Small intestine (tissue), 7 donors: Measurements from ENCODE around the gene UBASH3A. TPM values are rescaled to one million over a fixed set of nuclear protein-coding genes. Genes with fewer than 3 reads are reported as not detected.
A peak's percentile ranks its signal among the peaks of the same experiment; 100 is the strongest.

Experiments used
- DNase-seq, 2 donors: peaks; one replicate each; pipeline versions ENCODE4 v3.0.0 to v3.0.0-alpha.2; 2013
- FAIRE-seq: peaks from 2 replicates; lab custom pipeline; 2012; peaks lifted over from hg19 to GRCh38; lab: Jason Lieb, UNC
- H3K27ac ChIP-seq, 3 donors: one replicate each; pipeline ENCODE4 v1.5.1; 2013; ENCODE audit warnings: low read length in 2 of 3, mild to moderate bottlenecking in 2 of 3, control low read depth in 1 of 3, inconsistent platforms in 1 of 3, low read depth in 1 of 3, moderate library complexity in 1 of 3
- H3K27me3 ChIP-seq, 3 donors: one replicate each; pipeline ENCODE4 v1.6.1; 2013; ENCODE audit warnings: low read length in 3 of 3, inconsistent platforms in 1 of 3; ENCODE audit not compliant: control insufficient read depth in 3 of 3, insufficient read depth in 3 of 3
- H3K36me3 ChIP-seq, 3 donors: one replicate each; pipeline ENCODE4 v1.6.1; 2013; ENCODE audit warnings: low read length in 3 of 3, inconsistent platforms in 1 of 3, low read depth in 1 of 3, mild to moderate bottlenecking in 1 of 3, moderate library complexity in 1 of 3; ENCODE audit not compliant: control insufficient read depth in 3 of 3, insufficient read depth in 2 of 3
- H3K4me1 ChIP-seq, 3 donors: one replicate each; pipeline ENCODE4 v1.6.1; 2013; ENCODE audit warnings: low read length in 2 of 3, inconsistent platforms in 1 of 3, low read depth in 1 of 3, mild to moderate bottlenecking in 1 of 3, moderate library complexity in 1 of 3; ENCODE audit not compliant: control insufficient read depth in 3 of 3, insufficient read depth in 2 of 3
- H3K4me3 ChIP-seq, 3 donors: one replicate each; pipeline ENCODE4 v1.5.1; 2013; ENCODE audit warnings: low read length in 3 of 3, control low read depth in 1 of 3, inconsistent platforms in 1 of 3, low read depth in 1 of 3, mild to moderate bottlenecking in 1 of 3, moderate library complexity in 1 of 3
- H3K9me3 ChIP-seq, 2 donors: one replicate each; pipeline ENCODE4 v1.6.1; 2013; ENCODE audit warnings: low read depth in 1 of 2, low read length in 1 of 2; ENCODE audit not compliant: control insufficient read depth in 2 of 2, insufficient read depth in 1 of 2
- WGBS, 3 donors: extraction: QIAGEN DNeasy Blood & Tissue Kit; methylation state at CpG; one replicate each; pipeline ENCODE4 v1.1.7; 2013; 5-methylcytosine and 5-hydroxymethylcytosine counted together
- polyA plus RNA-seq, 4 donors: library from polyadenylated mRNA; stranded (reverse) in 3 of 4; unstranded in 1 of 4; fragments of 200-250 nt in 3 of 4; fragments of 120-200 nt in 1 of 4; gene quantifications; one replicate each; pipeline versions ENCODE4 v1.2.1 to v1.2.3, GENCODE V29; 2013
- donor health status: healthy with polysubstance abuse.
- donor health status: control.
- donor health status: control.
- donor health status: Bipolar disorder and iron deficiency.
- donor health status: healthy.

Gene UBASH3A
- polyA plus RNA-seq, 4 donors, result 0.42 to 2.4 (median 0.76) TPM

DNA sequence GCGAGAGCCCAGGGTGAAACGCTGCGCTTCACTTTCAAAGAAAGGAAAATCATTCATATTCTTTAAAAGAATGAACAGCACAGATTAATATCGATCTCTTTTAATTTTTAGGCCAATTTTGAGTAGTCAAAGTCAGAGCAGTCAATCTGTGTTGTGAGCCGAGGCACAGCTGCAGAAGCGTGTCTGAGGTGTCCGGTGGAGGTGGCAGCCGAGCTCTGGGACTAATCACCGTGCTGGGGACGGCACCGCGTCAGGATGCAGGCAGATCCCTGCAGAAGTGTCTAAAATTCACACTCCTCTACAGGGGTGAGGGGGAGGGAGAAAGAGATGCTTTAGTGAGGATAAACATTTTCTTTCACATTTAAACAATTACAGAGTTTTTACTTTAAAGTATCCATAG lies 41.5 kb upstream of the UBASH3A start:
- Histone ChIP-seq H3K4me3 (no peak overlapping the region), H3K27ac (no peak overlapping the region), H3K36me3 (no peaks in the 10 kb centered on the region), H3K27me3 (peaks cover 0 to 1% (median 0%) of the 10 kb centered on the region in 3 donors), H3K9me3 (peaks cover 0 to 14% of the 10 kb centered on the region in 2 donors), H3K4me1 (peaks cover 0 to 15% (median 0%) of the 10 kb centered on the region in 3 donors)
- DNase-seq (no peak), FAIRE-seq (no peak)
- WGBS, 3 donors, result 80 to 93% (median 84%) methylated on average over 12 of the region's 12 CpGs

DNA sequence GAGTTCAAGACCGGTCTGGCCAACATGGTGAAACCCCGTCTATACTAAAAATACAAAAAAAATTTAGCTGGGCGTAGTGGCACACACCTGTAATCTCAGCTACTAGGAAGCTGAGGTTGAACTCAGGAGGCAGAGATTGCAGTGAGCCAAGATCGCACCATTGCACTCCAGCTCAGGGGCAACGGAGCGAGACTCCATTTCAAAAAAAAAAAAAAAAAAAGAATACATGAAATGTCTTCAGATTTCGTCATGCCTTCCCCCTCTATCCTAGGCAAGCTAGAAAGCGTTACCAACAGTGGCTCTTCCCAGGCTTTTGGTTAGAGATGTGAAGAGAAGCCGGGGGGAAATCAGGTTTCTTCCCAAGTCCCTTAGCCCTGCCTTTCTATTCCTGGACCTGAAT lies 41.0 kb upstream of the UBASH3A start:
- H3K27me3 ChIP-seq, result no peaks in the 10 kb centered on the region
- no peak for FAIRE-seq
- no peak for DNase-seq
- H3K9me3 ChIP-seq, result peaks cover 0 to 10% of the 10 kb centered on the region in 2 donors
- H3K4me3 ChIP-seq, result no peak overlapping the region
- WGBS, 3 donors, result 61 to 75% (median 74%) methylated on average over 9 of the region's 9 CpGs
- H3K4me1 ChIP-seq, result peaks cover 0 to 20% (median 0%) of the 10 kb centered on the region in 3 donors
- peaks cover 0 to under 1% (median 0%) of the 10 kb centered on the region in 3 donors for H3K36me3 ChIP-seq
- H3K27ac ChIP-seq, result no peak overlapping the region

DNA sequence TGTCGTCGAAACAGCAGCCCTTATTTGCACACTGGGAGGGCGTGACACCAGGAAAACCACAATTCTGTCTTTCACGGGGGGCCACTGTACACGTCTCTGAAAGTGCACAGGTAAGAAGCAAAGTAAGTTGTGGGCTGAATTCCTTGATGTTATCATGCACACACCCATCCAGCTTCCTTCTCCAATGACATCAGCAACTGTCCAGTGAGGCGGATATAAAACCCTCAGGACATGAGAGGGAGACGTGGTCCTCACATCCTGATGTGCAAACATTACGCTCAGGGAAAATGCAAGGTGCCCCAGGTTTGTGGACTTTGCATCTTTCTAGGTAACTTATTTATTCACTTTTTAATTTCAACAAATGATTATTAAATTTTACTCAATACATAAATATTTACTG lies 40.4 kb upstream of the UBASH3A start:
- peaks cover 0 to 10% of the 10 kb centered on the region in 2 donors for H3K9me3 ChIP-seq
- peaks cover 0 to 2% (median 0%) of the 10 kb centered on the region in 3 donors for H3K36me3 ChIP-seq
- H3K27me3 ChIP-seq, result no peaks in the 10 kb centered on the region
- WGBS, 3 donors, result 27 to 44% (median 32%) methylated on average over 8 of the region's 8 CpGs
- H3K4me1 ChIP-seq, result peaks cover 0 to 23% (median 0%) of the 10 kb centered on the region in 3 donors
- FAIRE-seq (no peak), DNase-seq (peak; percentile 24 to 56)
- H3K27ac ChIP-seq, result no peak overlapping the region
- H3K4me3 ChIP-seq, result no peak overlapping the region

DNA sequence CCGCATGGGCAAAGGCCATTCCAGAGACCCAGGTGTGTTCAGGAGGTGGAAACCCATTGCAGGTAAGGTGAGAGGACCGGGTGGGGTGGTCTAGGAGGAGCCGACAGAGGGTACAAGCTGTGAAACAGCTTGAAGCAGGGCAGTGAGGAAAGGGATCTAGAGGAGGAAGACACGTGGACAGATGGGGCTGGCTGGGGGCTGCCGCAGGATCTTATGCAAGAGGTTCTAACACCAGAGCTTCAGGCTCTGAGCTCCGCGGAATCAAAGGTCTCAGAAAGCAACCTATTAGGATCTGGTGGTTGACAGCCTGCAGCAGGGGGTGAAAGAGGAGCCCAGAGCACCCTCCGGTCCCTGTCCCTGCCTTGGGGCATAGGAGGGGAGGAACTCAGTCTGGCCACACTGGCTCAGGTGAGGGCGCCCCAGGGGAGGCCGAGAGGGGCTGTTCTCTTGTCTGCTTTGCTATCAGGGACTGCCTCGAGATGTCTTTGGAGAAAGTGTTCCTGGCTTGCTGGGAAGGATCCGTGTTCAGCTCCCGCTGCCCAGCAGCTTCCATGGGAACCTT lies 39.3 kb upstream of the UBASH3A start:
- 77 to 85% (median 81%) methylated on average over 13 of the region's 13 CpGs for WGBS, 3 donors
- H3K27ac ChIP-seq, result no peak overlapping the region
- peaks cover 0 to 10% of the 10 kb centered on the region in 2 donors for H3K9me3 ChIP-seq
- no peaks in the 10 kb centered on the region for H3K27me3 ChIP-seq
- DNase-seq, result no peak
- H3K36me3 ChIP-seq, result peaks cover 0 to 2% (median 0%) of the 10 kb centered on the region in 3 donors
- FAIRE-seq, result no peak
- H3K4me3 ChIP-seq, result no peak overlapping the region
- peaks cover 0 to 23% (median 0%) of the 10 kb centered on the region in 3 donors for H3K4me1 ChIP-seq

DNA sequence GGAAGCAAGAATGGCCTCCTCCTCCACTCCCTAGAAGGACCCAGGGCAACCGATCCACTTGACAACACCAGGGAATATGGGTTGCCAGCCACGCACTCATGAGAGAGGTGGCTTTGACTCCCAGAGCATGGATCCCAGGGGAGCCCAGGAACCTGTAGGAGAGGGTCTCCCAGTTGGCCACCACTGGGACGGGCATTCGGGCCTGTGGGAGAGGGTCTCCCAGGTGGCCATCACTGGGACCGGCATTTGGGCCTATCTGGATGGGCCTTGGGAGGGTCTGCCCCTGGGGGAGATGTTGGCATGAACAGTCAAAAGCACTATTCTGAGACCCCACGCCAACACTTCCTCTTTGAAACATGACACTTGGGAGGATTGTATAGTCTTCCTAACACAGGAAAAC lies 37.9 kb upstream of the UBASH3A start:
- Histone ChIP-seq H3K4me3 (no peak overlapping the region), H3K27ac (no peak overlapping the region), H3K4me1 (peaks cover 0 to 23% (median 0%) of the 10 kb centered on the region in 3 donors), H3K36me3 (peaks cover 0 to 2% (median 0%) of the 10 kb centered on the region in 3 donors), H3K9me3 (no peaks in the 10 kb centered on the region), H3K27me3 (no peaks in the 10 kb centered on the region)
- FAIRE-seq (no peak), DNase-seq (no peak)
- WGBS, 3 donors, result 69 to 85% (median 83%) methylated on average over 6 of the region's 6 CpGs

DNA sequence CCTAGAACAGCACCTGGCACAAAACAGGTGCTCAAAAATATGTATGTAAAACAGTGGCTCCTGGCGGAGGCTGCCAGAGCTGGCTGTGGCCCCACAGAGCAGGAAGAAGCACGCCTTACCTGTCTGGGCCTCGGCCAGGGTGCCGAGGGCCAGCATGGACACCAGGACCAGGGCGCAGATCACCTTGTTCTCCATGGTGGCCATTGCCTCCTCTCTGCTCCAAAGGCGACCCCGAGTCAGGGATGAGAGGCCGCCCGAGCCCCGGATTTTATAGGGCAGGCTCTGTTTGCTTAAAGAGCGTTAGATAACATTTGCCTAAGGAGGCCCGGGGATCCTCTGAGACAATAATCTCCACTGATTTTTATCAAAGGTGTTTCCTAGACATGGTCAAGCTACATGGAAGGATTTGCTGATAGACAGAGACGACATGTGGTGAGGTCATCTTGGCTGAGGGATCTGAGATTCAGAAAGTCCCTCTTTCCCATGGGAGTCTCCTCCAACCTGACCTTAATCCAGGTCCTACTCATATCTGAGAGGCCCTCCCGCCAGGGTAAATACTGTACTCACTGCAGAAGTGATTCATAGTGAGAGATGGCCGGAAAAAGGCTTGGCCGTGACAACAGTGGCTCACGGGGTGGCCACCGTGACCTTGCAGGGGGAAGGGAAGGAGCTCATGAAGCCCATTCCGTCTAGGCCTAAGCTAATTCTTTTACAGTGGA lies 37.3 kb upstream of the UBASH3A start, which contains the start of gene TFF1:
Gene TFF1 (minus strand): TSS at position 244 of the 719 bp plus-strand sequence. CDS start 40 bp downstream, at position 204.
- FAIRE-seq (no peak), DNase-seq (peak; percentile 30 to 86)
- Histone ChIP-seq H3K27ac (peak within 1 kb of the TSS in 1 of 3 donors; percentile 65), H3K27me3 (no peaks in the 10 kb centered on the region), H3K36me3 (peaks cover 0 to 3% (median 0%) of the 10 kb centered on the region in 3 donors), H3K9me3 (no peaks in the 10 kb centered on the region), H3K4me1 (peaks cover 0 to 23% (median 0%) of the 10 kb centered on the region in 3 donors), H3K4me3 (no peak within 1 kb of the TSS)
- WGBS, 3 donors, result 60 to 71% (median 68%) methylated on average over 19 of the region's 19 CpGs

DNA sequence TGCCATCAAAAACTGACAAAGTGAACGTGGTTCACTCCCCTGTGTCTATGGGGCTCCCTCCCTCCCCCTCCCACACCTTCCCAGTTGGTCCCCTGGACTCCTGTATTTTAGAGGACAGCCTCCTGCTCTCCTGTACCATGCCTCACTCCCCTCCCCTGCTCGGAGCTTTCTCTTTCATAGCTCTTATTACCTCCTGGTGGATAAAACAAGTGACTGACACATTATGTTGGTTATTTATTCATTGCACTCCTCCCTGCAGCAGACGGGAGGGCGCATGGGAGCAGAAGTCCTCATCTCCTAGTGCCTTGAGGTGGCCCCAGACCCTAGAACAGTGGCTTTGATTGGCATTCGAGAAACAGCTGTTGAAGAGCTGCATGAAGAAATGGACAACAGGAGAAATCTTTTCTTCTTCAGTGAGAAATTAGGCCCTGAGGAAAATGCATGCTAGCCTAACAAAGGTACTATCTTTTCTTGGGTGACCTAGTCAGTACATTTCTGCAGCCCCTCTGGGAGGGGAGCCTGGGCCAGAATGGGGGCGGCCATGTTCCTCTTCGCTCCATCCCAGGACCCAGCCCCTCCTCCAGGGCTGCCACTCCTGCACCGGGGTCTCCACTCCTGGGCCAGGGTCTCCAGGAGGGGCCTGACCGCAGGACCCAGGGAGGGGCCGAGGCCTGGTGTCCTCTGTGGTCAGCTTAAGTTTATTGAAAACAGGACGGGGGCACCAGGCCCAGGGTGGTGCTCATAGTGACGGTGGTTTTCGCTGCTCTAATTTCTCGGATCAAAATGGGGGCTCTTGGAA lies 36.1 kb upstream of the UBASH3A start:
- Histone ChIP-seq H3K27ac (no peak overlapping the region), H3K36me3 (peaks cover 0 to 8% (median 0%) of the 10 kb centered on the region in 3 donors), H3K4me3 (no peak overlapping the region), H3K9me3 (no peaks in the 10 kb centered on the region), H3K27me3 (no peaks in the 10 kb centered on the region), H3K4me1 (peaks cover 0 to 23% (median 0%) of the 10 kb centered on the region in 3 donors)
- 81 to 85% (median 82%) methylated on average over 14 of the region's 14 CpGs for WGBS, 3 donors
- FAIRE-seq (no peak), DNase-seq (peak in 1 of 2 donors; percentile 59)

DNA sequence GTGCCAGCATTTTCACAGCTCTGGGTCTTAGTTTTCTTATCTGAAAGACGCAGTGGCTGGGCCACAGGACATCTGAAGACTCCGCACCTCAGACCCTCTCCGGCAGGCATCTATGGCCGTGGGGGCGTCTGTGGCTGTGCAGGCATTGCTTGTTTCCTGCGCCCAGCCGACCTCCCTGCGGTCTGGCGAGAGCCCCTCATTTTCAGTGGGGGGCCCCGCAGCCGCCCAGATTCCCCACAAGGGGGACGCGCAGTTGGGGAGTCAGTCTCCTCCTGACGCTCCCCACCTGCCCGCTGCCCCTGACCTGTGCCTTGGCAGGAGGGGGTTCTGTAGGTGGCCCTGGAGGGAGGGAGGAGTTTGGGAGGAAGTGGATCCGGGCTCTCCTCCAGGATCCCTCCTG lies 33.9 kb upstream of the UBASH3A start:
- FAIRE-seq (no peak), DNase-seq (no peak)
- Histone ChIP-seq H3K4me3 (no peak overlapping the region), H3K27ac (no peak overlapping the region), H3K36me3 (peaks cover 0 to 10% (median 0%) of the 10 kb centered on the region in 3 donors), H3K4me1 (peaks cover 0 to 23% (median 0%) of the 10 kb centered on the region in 3 donors), H3K9me3 (no peaks in the 10 kb centered on the region), H3K27me3 (no peaks in the 10 kb centered on the region)
- 76 to 87% (median 81%) methylated on average over 16 of the region's 16 CpGs for WGBS, 3 donors
